GM12878 (cell line): ENCODE results near the gene PTK6. TPM values are rescaled to one million over a fixed set of nuclear protein-coding genes. Genes with fewer than 3 reads are reported as not detected.

Source experiments
- ATAC-seq: fragments of 200-7000 bp; cut with Tn5 transposase; 3 replicates; pipeline ENCODE4 v1.9.1; 2020; ENCODE audit warnings: mild to moderate bottlenecking, moderate library complexity
- BruUV-seq: library from RNA; stranded (reverse); fragments of 400-500 nt; replicated peaks from 2 replicates; lab custom pipeline; 2021; lab: Mats Ljungman, UMichigan
- CTCF ChIA-PET: fragments of 300-600 bp; sonication (Branson Sonifier 250); formaldehyde crosslinking; extraction: SDS; loops from one replicate; lab custom pipeline; 2021; ENCODE audit warnings: inconsistent platforms; lab: Yijun Ruan, JAX
- POLR2A ChIA-PET: fragments of 350-600 bp; formaldehyde crosslinking; extraction: SDS; loops from one replicate; lab custom pipeline; 2021; ENCODE audit warnings: inconsistent platforms; lab: Charles Lee
- RAD21 ChIA-PET: fragments of 300-600 bp; sonication (Branson Sonifier 250); formaldehyde crosslinking; loops from one replicate; lab custom pipeline; 2023; ENCODE audit warnings: antibody characterized with exemption; ENCODE audit not compliant: unreplicated experiment; lab: Charles Lee
- SMC1A ChIA-PET: fragments of 300-600 bp; sonication (Branson Sonifier 250); formaldehyde crosslinking; loops from one replicate; lab custom pipeline; 2023; ENCODE audit not compliant: unreplicated experiment, uncharacterized antibody; lab: Charles Lee
- DNase-seq: peaks from one replicate; pipeline ENCODE4 v3.0.0-alpha.2; 2011; ENCODE audit warnings: low read depth, low spot score
- FAIRE-seq: peaks from 3 replicates; lab custom pipeline; 2011; peaks lifted over from hg19 to GRCh38; lab: Jason Lieb, UNC
- H2AFZ ChIP-seq: 2 replicates; pipeline ENCODE4 v1.6.0; 2011; ENCODE audit warnings: low read depth, low read length, control low read depth; ENCODE audit not compliant: control insufficient read depth
- H3K27ac ChIP-seq: 2 replicates; pipeline ENCODE4 v1.5.1; 2011; ENCODE audit warnings: control low read depth; ENCODE audit not compliant: control insufficient read depth, insufficient read depth
- H3K27me3 ChIP-seq, 2 experiments: replicated peaks in 1 of 2; 2 replicates each; pipeline versions ENCODE4 v1.6.0 to v1.6.1; 2011; ENCODE audit warnings: low read length in 1 of 2; ENCODE audit not compliant: control insufficient read depth in 2 of 2, insufficient read depth in 2 of 2
- H3K36me3 ChIP-seq, 2 experiments: 2 replicates each; pipeline ENCODE4 v1.5.1; 2011; ENCODE audit warnings: low read length in 1 of 2; ENCODE audit not compliant: control insufficient read depth in 2 of 2, insufficient read depth in 2 of 2
- H3K4me1 ChIP-seq: 2 replicates; pipeline ENCODE4 v1.6.1; 2011; ENCODE audit warnings: mild to moderate bottlenecking, low read length, moderate library complexity, mixed read lengths; ENCODE audit not compliant: control insufficient read depth, insufficient read depth
- H3K4me2 ChIP-seq: 2 replicates; pipeline ENCODE4 v1.6.0; 2011; ENCODE audit warnings: control low read depth; ENCODE audit not compliant: control insufficient read depth, insufficient read depth
- H3K4me3 ChIP-seq: fragments of 200-600 bp; sonication (generic); 2 replicates; pipeline ENCODE4 v1.5.1; 2016
- H3K79me2 ChIP-seq: 2 replicates; pipeline ENCODE4 v1.6.0; 2011; ENCODE audit warnings: low read length; ENCODE audit not compliant: control insufficient read depth, insufficient read depth
- H3K9ac ChIP-seq: 2 replicates; pipeline ENCODE4 v1.8.0; 2011; ENCODE audit warnings: low read length, control low read depth, mixed read lengths; ENCODE audit not compliant: control insufficient read depth, insufficient read depth
- H3K9me3 ChIP-seq: replicated peaks from 3 replicates; pipeline ENCODE4 v1.5.1; 2011; ENCODE audit warnings: mild to moderate bottlenecking, low read length; ENCODE audit not compliant: control insufficient read depth, insufficient read depth
- H4K20me1 ChIP-seq: 2 replicates; pipeline ENCODE4 v1.6.0; 2011; ENCODE audit not compliant: control insufficient read depth, insufficient read depth
- BACH1 ChIP-seq: fragments of 450-650 bp; IDR thresholded peaks from 2 replicates; pipeline ENCODE4 v1.6.1; 2017; ENCODE audit warnings: mild to moderate bottlenecking, borderline replicate concordance
- CHD4 ChIP-seq: fragments of 200-600 bp; sonication (generic); IDR thresholded peaks from 2 replicates; pipeline ENCODE4 v1.6.1; 2016; ENCODE audit warnings: mild to moderate bottlenecking
- MEF2B ChIP-seq: fragments of 450-650 bp; IDR thresholded peaks from 2 replicates; pipeline ENCODE4 v1.6.1; 2018; ENCODE audit warnings: mild to moderate bottlenecking, moderate library complexity; ENCODE audit not compliant: partially characterized antibody, poor library complexity, severe bottlenecking
- STAT3 ChIP-seq: IDR thresholded peaks from 2 replicates; pipeline ENCODE4 v1.6.1; 2011; ENCODE audit warnings: low read depth, low read length, improper control_type of control experiment
- YY1 ChIP-seq: IDR thresholded peaks from 2 replicates; pipeline ENCODE4 v1.6.1; 2011; ENCODE audit warnings: low read depth, mild to moderate bottlenecking, low read length
- ZNF622 ChIP-seq: fragments of 450-650 bp; IDR thresholded peaks from 2 replicates; pipeline ENCODE4 v1.6.1; 2017; ENCODE audit warnings: mild to moderate bottlenecking, inconsistent platforms
- WGBS: methylation state at CpG from one replicate; pipeline ENCODE4 v1.1.6; 2016; ENCODE audit warnings: low lambda C conversion rate; ENCODE audit not compliant: insufficient replicate concordance, insufficient coverage; ENCODE audit errors: missing lambda C conversion rate; 5-methylcytosine and 5-hydroxymethylcytosine counted together
- in situ Hi-C: fragments of 300-500 bp; cut with MboI; formaldehyde crosslinking; loops from 9 replicates; pipeline ENCODE4 v1.14.3; 2018; ENCODE audit warnings: mixed read lengths
- intact Hi-C: fragments of 100-400 bp; cut with micrococcal nuclease; formaldehyde crosslinking; loops from one replicate; pipeline ENCODE4 v1.14.2; 2022; ENCODE audit not compliant: unreplicated experiment
- polyA plus RNA-seq, 11 experiments: library from polyadenylated mRNA; depleted of rRNA in 4 of 11; unstranded in 6 of 11; stranded (reverse) in 5 of 11; fragments of >200 nt; fragmentation: Nextera tagmentation in 4 of 11; fragmentation: Illumina TruSeq in 1 of 11; extraction: Ambion mirVana in 4 of 11; extraction: Trizol in 1 of 11; gene quantifications; 1 replicate in 1 of 11; 2 replicates in 10 of 11; pipeline versions ENCODE4 v1.2.1 to v1.2.3, GENCODE V29; 2011 to 2016; ENCODE audit warnings: inconsistent platforms in 2 of 11, missing spikeins in 2 of 11, low read depth in 1 of 11
- total RNA-seq, 4 experiments: library from RNA; depleted of rRNA in 3 of 4; stranded (reverse); fragments of >200 nt in 3 of 4; fragmentation: Illumina TruSeq in 1 of 4; extraction: Trizol in 1 of 4; gene quantifications; 2 replicates each; pipeline versions ENCODE4 v1.2.1 to v1.2.3, GENCODE V29; 2013 to 2021
- TF ChIP-seq, protein P1 (sequence below): fragments of 450-650 bp; formaldehyde crosslinking; IDR thresholded peaks from 2 replicates; pipeline ENCODE4 v1.4.0; 2022; ENCODE audit warnings: mild to moderate bottlenecking, moderate library complexity

Gene PTK6
- total and polyA plus RNA-seq, 10 of the 15 experiments (the other 5 are each of a cell fraction or from before 2014, with no cell fraction given), result 0.02 to 0.21 (median 0.09) TPM; not detected in 3

DNA sequence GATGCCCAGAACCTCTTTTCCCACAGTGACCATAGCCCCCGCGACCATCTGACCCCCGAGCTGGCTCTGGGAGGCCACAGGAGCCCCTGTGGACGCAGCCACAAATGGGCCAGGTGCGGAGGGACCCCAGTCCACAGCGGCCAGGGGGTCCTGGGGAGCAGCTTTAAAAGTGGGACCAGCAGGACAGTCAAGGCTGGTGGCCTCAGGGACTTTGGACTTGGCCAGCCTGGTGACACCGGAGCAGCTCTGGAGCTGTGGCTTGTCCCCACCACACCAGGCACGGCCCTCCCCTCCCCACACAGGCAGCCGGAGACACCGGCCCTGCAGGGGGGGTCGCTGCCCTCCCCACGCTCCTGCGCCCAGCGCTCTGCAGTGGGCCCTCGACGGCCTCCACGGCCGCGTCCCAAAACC, 20.3 kb upstream of the PTK6 start:
- in situ Hi-C loops, result no loop called here
- no TSS peak for BruUV-seq

More for the DNA sequence above, 20.3 kb upstream of the PTK6 start:
- no peak for ATAC-seq
- ChIA-PET CTCF (no interaction called here), RAD21 (interaction anchor here (0.7 kb wide), 1 partner anchor 19 kb away, joined by 3 read pairs; no protein-coding TSS in a partner anchor), POLR2A (no interaction called here), SMC1A (no interaction called here)
- Histone ChIP-seq H3K79me2 (no peaks in the 10 kb centered on the region), H3K27ac (no peak overlapping the region), H3K27me3 (no peaks in the 10 kb centered on the region), H3K4me3 (no peak overlapping the region), H4K20me1 (no peaks in the 10 kb centered on the region; the same call in 1 of the 2 replicates), H3K9me3 (no peaks in the 10 kb centered on the region; the same call in 2 of the 3 replicates), H2AFZ (no peak overlapping the region), H3K36me3 (no peaks in the 10 kb centered on the region; a peak in 1 of 4 replicates), H3K4me1 (peaks cover 16% of the 10 kb centered on the region), H3K9ac (no peak overlapping the region), H3K4me2 (no peak overlapping the region)
- WGBS, result 71% methylated on average over 8 of the region's 19 CpGs
- FAIRE-seq, result no peak
- intact Hi-C loops, result no loop called here
- no peak for TF ChIP-seq CHD4
- TF ChIP-seq, protein P1, sequence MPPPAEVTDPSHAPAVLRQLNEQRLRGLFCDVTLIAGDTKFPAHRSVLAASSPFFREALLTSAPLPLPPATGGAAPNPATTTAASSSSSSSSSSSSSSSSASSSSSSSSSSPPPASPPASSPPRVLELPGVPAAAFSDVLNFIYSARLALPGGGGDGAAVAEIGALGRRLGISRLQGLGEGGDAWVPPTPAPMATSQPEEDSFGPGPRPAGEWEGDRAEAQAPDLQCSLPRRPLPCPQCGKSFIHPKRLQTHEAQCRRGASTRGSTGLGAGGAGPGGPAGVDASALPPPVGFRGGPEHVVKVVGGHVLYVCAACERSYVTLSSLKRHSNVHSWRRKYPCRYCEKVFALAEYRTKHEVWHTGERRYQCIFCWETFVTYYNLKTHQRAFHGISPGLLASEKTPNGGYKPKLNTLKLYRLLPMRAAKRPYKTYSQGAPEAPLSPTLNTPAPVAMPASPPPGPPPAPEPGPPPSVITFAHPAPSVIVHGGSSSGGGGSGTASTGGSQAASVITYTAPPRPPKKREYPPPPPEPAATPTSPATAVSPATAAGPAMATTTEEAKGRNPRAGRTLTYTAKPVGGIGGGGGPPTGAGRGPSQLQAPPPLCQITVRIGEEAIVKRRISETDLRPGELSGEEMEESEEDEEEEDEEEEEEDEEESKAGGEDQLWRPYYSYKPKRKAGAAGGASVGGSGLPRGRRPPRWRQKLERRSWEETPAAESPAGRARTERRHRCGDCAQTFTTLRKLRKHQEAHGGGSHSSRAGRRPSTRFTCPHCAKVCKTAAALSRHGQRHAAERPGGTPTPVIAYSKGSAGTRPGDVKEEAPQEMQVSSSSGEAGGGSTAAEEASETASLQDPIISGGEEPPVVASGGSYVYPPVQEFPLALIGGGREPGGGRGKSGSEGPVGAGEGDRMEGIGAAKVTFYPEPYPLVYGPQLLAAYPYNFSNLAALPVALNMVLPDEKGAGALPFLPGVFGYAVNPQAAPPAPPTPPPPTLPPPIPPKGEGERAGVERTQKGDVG, result no peak
- no peak for TF ChIP-seq BACH1
- no peak for TF ChIP-seq YY1
- no peak for TF ChIP-seq STAT3
- TF ChIP-seq ZNF622, result no peak
- TF ChIP-seq MEF2B, result no peak
- DNase-seq, result no peak
